SK-N-MC (cell line): ENCODE measurements around the gene PLEKHA7.
"Not testable (repeated sequence)": the region's sequence is repeated elsewhere in the genome, so short reads cannot be mapped to it uniquely, and the experiment has no call there.

ENCODE experiments used
- DNase-seq: peaks from one replicate; pipeline ENCODE4 v3.0.0-alpha.2; 2011; ENCODE audit warnings: low read depth, low spot score
- H3K27ac ChIP-seq: fragments of 200-600 bp; sonication (generic); 2 replicates; pipeline ENCODE4 v1.5.1; 2016; ENCODE audit warnings: mixed run types
- H3K36me3 ChIP-seq: fragments of 200-600 bp; sonication (generic); 2 replicates; pipeline ENCODE4 v1.6.1; 2017; ENCODE audit warnings: antibody characterized with exemption, low read length, mixed read lengths; ENCODE audit not compliant: insufficient read depth
- H3K4me3 ChIP-seq: fragments of 200-600 bp; sonication (generic); 2 replicates; pipeline ENCODE4 v1.5.1; 2016
- H3K9ac ChIP-seq: fragments of 200-600 bp; sonication (generic); 2 replicates; pipeline ENCODE4 v1.8.0; 2017; ENCODE audit warnings: mixed run types, mixed read lengths; ENCODE audit not compliant: insufficient read length
- H3K9me3 ChIP-seq: fragments of 200-600 bp; sonication (generic); 2 replicates; pipeline ENCODE4 v1.6.1; 2017; ENCODE audit warnings: low read depth, mild to moderate bottlenecking, antibody characterized with exemption, low read length, moderate library complexity, mixed read lengths
- EZH2 ChIP-seq: fragments of 200-600 bp; sonication (generic); IDR thresholded peaks from one replicate; pipeline ENCODE4 v1.6.1; 2017; ENCODE audit warnings: antibody characterized with exemption
- FOXP2 ChIP-seq: optimal IDR thresholded peaks from 2 replicates; pipeline ENCODE3; 2011; ENCODE audit warnings: mild to moderate bottlenecking, moderate library complexity; ENCODE audit not compliant: insufficient read depth; ENCODE audit errors: extremely low read length, control extremely low read depth
- POLR2AphosphoS5 ChIP-seq: IDR thresholded peaks from 2 replicates; pipeline ENCODE4 v1.6.1; 2012; ENCODE audit warnings: mild to moderate bottlenecking, low read depth, low read length, borderline replicate concordance

The PLEKHA7 gene

GRCh38 chr11:16891964-16892363 lies 122.2 kb downstream of the PLEKHA7 start:
- H3K9me3 ChIP-seq: 0 out of 2 replicates have a peak, but pooled peaks cover 4% of the 10 kb centered on the region
- H3K4me3 ChIP-seq: no peak overlapping the region
- no peak overlapping the region for H3K27ac ChIP-seq
- H3K9ac ChIP-seq: no peak overlapping the region
- TF ChIP-seq EZH2 (no peak), POLR2AphosphoS5 (no peak), FOXP2 (no peak)
- DNase-seq: no peak
- H3K36me3 ChIP-seq: no peaks in the 10 kb centered on the region

GRCh38 chr11:16891165-16891564 lies 123.0 kb downstream of the PLEKHA7 start:
- Histone ChIP-seq H3K4me3 (no peak overlapping the region), H3K27ac (no peak overlapping the region), H3K9me3 (0 out of 2 replicates have a peak, but pooled peaks cover 4% of the 10 kb centered on the region), H3K9ac (no peak overlapping the region), H3K36me3 (no peaks in the 10 kb centered on the region)
- TF ChIP-seq EZH2 (no peak), FOXP2 (no peak), POLR2AphosphoS5 (no peak)
- no peak for DNase-seq

DNA sequence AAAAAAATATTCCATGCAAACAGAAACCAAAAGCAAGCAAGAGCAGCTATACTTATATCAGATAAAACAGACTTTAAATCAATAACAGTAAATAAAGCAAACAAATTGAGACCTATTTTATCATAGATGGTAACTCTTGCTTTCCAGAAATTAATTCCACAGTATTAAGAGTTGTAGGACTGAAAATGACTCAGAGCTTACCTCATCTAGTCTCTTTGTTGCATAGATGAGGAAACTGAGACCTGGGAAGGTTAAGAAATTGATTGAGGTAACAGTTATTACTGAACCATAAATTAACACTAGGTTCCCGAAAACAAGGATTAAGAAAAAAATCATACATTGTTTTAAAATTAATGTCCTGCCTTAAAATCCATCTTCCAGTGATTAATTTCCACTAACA lies 123.8 kb downstream of the PLEKHA7 start:
- DNase-seq: no peak
- H3K9me3 ChIP-seq: 0 out of 2 replicates have a peak, but pooled peaks cover 4% of the 10 kb centered on the region
- H3K27ac ChIP-seq: no peak overlapping the region
- no peaks in the 10 kb centered on the region for H3K36me3 ChIP-seq
- TF ChIP-seq FOXP2: no peak
- TF ChIP-seq POLR2AphosphoS5: no peak
- TF ChIP-seq EZH2: no peak
- H3K4me3 ChIP-seq: no peak overlapping the region
- H3K9ac ChIP-seq: no peak overlapping the region

- H3K4me3 ChIP-seq: no peak overlapping the region
- no peak overlapping the region for H3K27ac ChIP-seq
- H3K9ac ChIP-seq: no peak overlapping the region
- no peaks in the 10 kb centered on the region for H3K36me3 ChIP-seq
- no peak for DNase-seq
- 0 out of 2 replicates have a peak, but pooled peaks cover 4% of the 10 kb centered on the region for H3K9me3 ChIP-seq
- TF ChIP-seq EZH2: no peak
- TF ChIP-seq POLR2AphosphoS5: no peak
- TF ChIP-seq FOXP2: no peak
These were observed 124.3 kb downstream of the PLEKHA7 start for GRCh38 chr11:16889905-16890304.

- H3K9ac ChIP-seq, H3K27ac ChIP-seq, H3K36me3 ChIP-seq, DNase-seq, H3K9me3 ChIP-seq, H3K4me3 ChIP-seq: not testable (repeated sequence)
These were observed 125.2 kb downstream of the PLEKHA7 start for GRCh38 chr11:16889010-16889409.

DNA sequence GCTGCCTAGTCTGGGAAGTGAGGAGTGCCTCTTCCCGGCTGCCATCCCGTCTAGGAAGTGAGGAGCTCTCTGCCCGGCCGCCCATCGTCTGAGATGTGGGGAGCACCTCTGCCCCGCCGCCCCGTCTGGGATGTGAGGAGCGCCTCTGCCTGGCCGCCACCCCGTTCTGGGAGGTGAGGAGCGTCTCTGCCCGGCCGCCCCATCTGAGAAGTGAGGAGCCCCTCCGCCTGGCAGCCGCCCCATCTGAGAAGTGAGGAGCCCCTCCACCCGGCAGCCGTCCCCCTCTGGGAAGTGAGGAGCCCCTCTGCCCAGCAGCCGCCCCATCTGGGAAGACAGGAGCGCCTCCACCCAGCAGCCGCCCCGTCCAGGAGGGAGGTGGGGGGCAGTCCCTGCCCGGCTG lies 126.3 kb downstream of the PLEKHA7 start:
- not testable (repeated sequence) for H3K4me3 ChIP-seq, H3K9me3 ChIP-seq, H3K9ac ChIP-seq, H3K27ac ChIP-seq, H3K36me3 ChIP-seq, DNase-seq

DNA sequence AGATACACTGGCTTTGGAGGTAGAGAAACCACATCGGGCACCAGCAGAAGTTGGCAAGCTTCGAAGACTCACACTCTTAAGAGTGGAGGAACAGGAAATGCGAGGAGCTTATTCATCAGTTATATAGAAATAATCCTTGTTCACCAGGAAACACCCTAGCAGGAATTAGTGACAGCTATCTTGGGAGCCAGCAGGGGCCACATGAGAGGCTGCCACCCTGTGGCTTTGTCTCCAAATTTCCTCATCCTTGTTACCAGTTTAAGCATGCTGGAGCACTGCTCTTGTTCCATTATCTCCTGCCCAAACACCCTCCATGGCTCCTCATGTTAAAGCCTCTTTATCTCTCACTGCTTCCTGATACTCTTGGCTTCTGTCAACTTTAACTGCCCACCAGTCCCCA lies 131.0 kb downstream of the PLEKHA7 start:
- Histone ChIP-seq H3K9me3 (no peaks in the 10 kb centered on the region), H3K9ac (peak overlapping the region; percentile 17), H3K27ac (peak overlapping the region; percentile 77), H3K36me3 (no peaks in the 10 kb centered on the region), H3K4me3 (peak overlapping the region; percentile 60)
- peak; percentile 87 for DNase-seq
- TF ChIP-seq FOXP2 (no peak), POLR2AphosphoS5 (peak; percentile 52; the same call in 1 of the 2 replicates), EZH2 (no peak)

- Histone ChIP-seq H3K4me3 (no peak overlapping the region), H3K9ac (no peak overlapping the region)
These were observed 132.4 kb downstream of the PLEKHA7 start for GRCh38 chr11:16881766-16882165.

GRCh38 chr11:16881074-16881709 lies 133.0 kb downstream of the PLEKHA7 start:
- Histone ChIP-seq H3K9ac (no peak overlapping the region), H3K36me3 (no peaks in the 10 kb centered on the region), H3K4me3 (no peak overlapping the region), H3K9me3 (no peaks in the 10 kb centered on the region), H3K27ac (no peak overlapping the region)
- DNase-seq: no peak
- TF ChIP-seq FOXP2: no peak
- no peak for TF ChIP-seq EZH2

More at GRCh38 chr11:16881766-16882165, 132.4 kb downstream of the PLEKHA7 start:
- Histone ChIP-seq H3K36me3 (no peaks in the 10 kb centered on the region), H3K9me3 (no peaks in the 10 kb centered on the region), H3K27ac (no peak overlapping the region)
- no peak for TF ChIP-seq FOXP2
- DNase-seq: no peak
